ENCODE results near the gene CUZD1. TPM values are rescaled to one million over a fixed set of nuclear protein-coding genes. Genes with fewer than 3 reads are reported as not detected.
"Not testable (repeated sequence)": the region's sequence is repeated elsewhere in the genome, so short reads cannot be mapped to it uniquely, and the experiment has no call there.

Gene CUZD1
- total RNA-seq, 8 experiments from 2014 or later: 0.38 to 5.1 (median 1.4) TPM

GRCh38 chr10:122864901-122865300, 19.2 kb upstream of the CUZD1 start:
- H3K27ac ChIP-seq: no peak overlapping the region
- H3K4me1 ChIP-seq (replicated peaks in 1 of 2): no peaks in the 10 kb centered on the region
- H3K4me3 ChIP-seq: no peak overlapping the region
- in situ Hi-C loops (cut with MboI; ENCODE audit: low pct_unique_long_range_greater_than_20kb in 2 of 9, low sequenced_read_pairs in 9 of 9, unreplicated experiment in 9 of 9): no loop called here
- WGBS, 10 experiments: 0 to 100% (median 83%) methylated on average over 1 of the region's 1 CpG; no CpG with 5 or more reads in 4 of the 10 experiments
- ATAC-seq (replicated peaks in 6 of 8): peak in 3 of 8 experiments; percentile 22 to 95 (median 45)

- in situ Hi-C loops (cut with MboI; ENCODE audit: low pct_unique_long_range_greater_than_20kb in 2 of 9, low sequenced_read_pairs in 9 of 9, unreplicated experiment in 9 of 9): no loop called here
- H3K4me3 ChIP-seq: no peak overlapping the region
- H3K27ac ChIP-seq: no peak overlapping the region
- no peaks in the 10 kb centered on the region for H3K4me1 ChIP-seq (replicated peaks in 1 of 2)
- ATAC-seq (replicated peaks in 6 of 8): no peak
- WGBS, 10 experiments: 33 to 100% (median 90%) methylated on average over 1 to 2 of the region's 2 CpGs; no CpG with 5 or more reads in 2 of the 10 experiments
Observed at GRCh38 chr10:122864194-122864592, 18.5 kb upstream of the CUZD1 start.

- WGBS, 10 experiments: 13 to 100% (median 94%) methylated on average over 1 to 2 of the region's 2 CpGs; no CpG with 5 or more reads in 1 of the 10 experiments
- peak in 3 of 8 experiments; percentile 61 to 91 (median 86) for ATAC-seq (replicated peaks in 6 of 8)
- Histone ChIP-seq H3K4me3 (no peak overlapping the region), H3K27ac (no peak overlapping the region), H3K4me1 (replicated peaks in 1 of 2) (no peaks in the 10 kb centered on the region)
- in situ Hi-C loops (cut with MboI; ENCODE audit: low pct_unique_long_range_greater_than_20kb in 2 of 9, low sequenced_read_pairs in 9 of 9, unreplicated experiment in 9 of 9): no loop called here
Observed at GRCh38 chr10:122863216-122864193, 17.8 kb upstream of the CUZD1 start.

- in situ Hi-C loops (cut with MboI; ENCODE audit: low pct_unique_long_range_greater_than_20kb in 2 of 9, low sequenced_read_pairs in 9 of 9, unreplicated experiment in 9 of 9): no loop called here
- WGBS, 10 experiments: 0 to 100% (median 68%) methylated on average over 1 of the region's 1 CpG; no CpG with 5 or more reads in 2 of the 10 experiments
- ATAC-seq (replicated peaks in 6 of 8): peak in 1 of 8 experiments; percentile 34
Observed at GRCh38 chr10:122861711-122862161, 16.1 kb upstream of the CUZD1 start.

GRCh38 chr10:122859527-122859926, 13.9 kb upstream of the CUZD1 start:
- in situ Hi-C loops (cut with MboI; ENCODE audit: low pct_unique_long_range_greater_than_20kb in 2 of 9, low sequenced_read_pairs in 9 of 9, unreplicated experiment in 9 of 9): no loop called here

More at GRCh38 chr10:122861711-122862161, 16.1 kb upstream of the CUZD1 start:
- Histone ChIP-seq H3K4me1 (replicated peaks in 1 of 2) (no peaks in the 10 kb centered on the region), H3K4me3 (no peak overlapping the region), H3K27ac (no peak overlapping the region)

GRCh38 chr10:122858042-122858441, 12.4 kb upstream of the CUZD1 start:
- H3K27ac ChIP-seq; H3K4me1 ChIP-seq (replicated peaks in 1 of 2); in situ Hi-C loops (cut with MboI; ENCODE audit: low pct_unique_long_range_greater_than_20kb in 2 of 9, low sequenced_read_pairs in 9 of 9, unreplicated experiment in 9 of 9); H3K4me3 ChIP-seq; ATAC-seq (replicated peaks in 6 of 8): not testable (repeated sequence)
- WGBS, 10 experiments: 80% methylated on average over 2 of the region's 5 CpGs; no CpG with 5 or more reads in 9 of the 10 experiments

More at GRCh38 chr10:122859527-122859926, 13.9 kb upstream of the CUZD1 start:
- WGBS, 10 experiments: 40 to 100% (median 87%) methylated on average over 1 of the region's 1 CpG; no CpG with 5 or more reads in 6 of the 10 experiments
- H3K4me1 ChIP-seq (replicated peaks in 1 of 2): no peaks in the 10 kb centered on the region
- H3K4me3 ChIP-seq: no peak overlapping the region
- no peak overlapping the region for H3K27ac ChIP-seq
- ATAC-seq (replicated peaks in 6 of 8): no peak

GRCh38 chr10:122856902-122857301, 11.2 kb upstream of the CUZD1 start:
- ATAC-seq (replicated peaks in 6 of 8): no peak
- Histone ChIP-seq H3K4me3 (no peak overlapping the region), H3K27ac (no peak overlapping the region), H3K4me1 (replicated peaks in 1 of 2) (no peaks in the 10 kb centered on the region)
- in situ Hi-C loops (cut with MboI; ENCODE audit: low pct_unique_long_range_greater_than_20kb in 2 of 9, low sequenced_read_pairs in 9 of 9, unreplicated experiment in 9 of 9): no loop called here
- WGBS, 10 experiments: 57 to 100% (median 100%) methylated on average over 1 of the region's 1 CpG; no CpG with 5 or more reads in 5 of the 10 experiments

GRCh38 chr10:122855745-122856144, 10.1 kb upstream of the CUZD1 start:
- ATAC-seq (replicated peaks in 6 of 8): no peak
- in situ Hi-C loops (cut with MboI; ENCODE audit: low pct_unique_long_range_greater_than_20kb in 2 of 9, low sequenced_read_pairs in 9 of 9, unreplicated experiment in 9 of 9): no loop called here
- WGBS, 10 experiments: 43 to 100% (median 79%) methylated on average over 1 to 3 of the region's 3 CpGs; no CpG with 5 or more reads in 5 of the 10 experiments
- no peak overlapping the region for H3K4me3 ChIP-seq
- no peak overlapping the region for H3K27ac ChIP-seq
- no peaks in the 10 kb centered on the region for H3K4me1 ChIP-seq (replicated peaks in 1 of 2)

GRCh38 chr10:122854648-122855047, 9.0 kb upstream of the CUZD1 start:
- Histone ChIP-seq H3K4me3 (no peak overlapping the region), H3K27ac (no peak overlapping the region), H3K4me1 (replicated peaks in 1 of 2) (no peaks in the 10 kb centered on the region)
- peak in 2 of 8 experiments; percentile 13 to 40 for ATAC-seq (replicated peaks in 6 of 8)
- in situ Hi-C loops (cut with MboI; ENCODE audit: low pct_unique_long_range_greater_than_20kb in 2 of 9, low sequenced_read_pairs in 9 of 9, unreplicated experiment in 9 of 9): no loop called here
- 0 to 100% (median 94%) methylated on average over 1 to 4 of the region's 5 CpGs; no CpG with 5 or more reads in 2 of the 10 experiments for WGBS, 10 experiments

GRCh38 chr10:122853665-122854313, 8.1 kb upstream of the CUZD1 start:
- peak in 1 of 8 experiments; percentile 9 for ATAC-seq (replicated peaks in 6 of 8)
- WGBS, 10 experiments: 80 to 86% (median 83%) methylated on average over 1 of the region's 1 CpG; no CpG with 5 or more reads in 7 of the 10 experiments
- Histone ChIP-seq H3K4me1 (replicated peaks in 1 of 2) (no peaks in the 10 kb centered on the region), H3K4me3 (no peak overlapping the region), H3K27ac (no peak overlapping the region)
- in situ Hi-C loops (cut with MboI; ENCODE audit: low pct_unique_long_range_greater_than_20kb in 2 of 9, low sequenced_read_pairs in 9 of 9, unreplicated experiment in 9 of 9): no loop called here

GRCh38 chr10:122852261-122852660, 6.6 kb upstream of the CUZD1 start:
- H3K27ac ChIP-seq: no peak overlapping the region
- ATAC-seq (replicated peaks in 6 of 8): peak in 3 of 8 experiments; percentile 77 to 81 (median 78)
- H3K4me3 ChIP-seq: no peak overlapping the region
- H3K4me1 ChIP-seq (replicated peaks in 1 of 2): no peaks in the 10 kb centered on the region
- 28 to 100% (median 100%) methylated on average over 1 to 2 of the region's 2 CpGs; no CpG with 5 or more reads in 3 of the 10 experiments for WGBS, 10 experiments
- in situ Hi-C loops (cut with MboI; ENCODE audit: low pct_unique_long_range_greater_than_20kb in 2 of 9, low sequenced_read_pairs in 9 of 9, unreplicated experiment in 9 of 9): no loop called here

- no peaks in the 10 kb centered on the region for H3K4me1 ChIP-seq (replicated peaks in 1 of 2)
- H3K4me3 ChIP-seq: no peak overlapping the region
- in situ Hi-C loops (cut with MboI; ENCODE audit: low pct_unique_long_range_greater_than_20kb in 2 of 9, low sequenced_read_pairs in 9 of 9, unreplicated experiment in 9 of 9): no loop called here
- ATAC-seq (replicated peaks in 6 of 8): no peak
- WGBS, 10 experiments: 53 to 100% (median 83%) methylated on average over 2 to 5 of the region's 5 CpGs
- H3K27ac ChIP-seq: no peak overlapping the region
Observed at GRCh38 chr10:122850705-122851640, 5.3 kb upstream of the CUZD1 start.
